Measurements from ENCODE around the gene KAT5. TPM values are rescaled to one million over a fixed set of nuclear protein-coding genes. Genes with fewer than 3 reads are reported as not detected.
A peak's percentile ranks its signal among the peaks of the same experiment; 100 is the strongest.

Gene KAT5
- total and polyA plus RNA-seq, 2 of the 13 experiments (the other 11 are each of a cell fraction or from before 2014, with no cell fraction given): 35.2 to 48.3 TPM

DNA sequence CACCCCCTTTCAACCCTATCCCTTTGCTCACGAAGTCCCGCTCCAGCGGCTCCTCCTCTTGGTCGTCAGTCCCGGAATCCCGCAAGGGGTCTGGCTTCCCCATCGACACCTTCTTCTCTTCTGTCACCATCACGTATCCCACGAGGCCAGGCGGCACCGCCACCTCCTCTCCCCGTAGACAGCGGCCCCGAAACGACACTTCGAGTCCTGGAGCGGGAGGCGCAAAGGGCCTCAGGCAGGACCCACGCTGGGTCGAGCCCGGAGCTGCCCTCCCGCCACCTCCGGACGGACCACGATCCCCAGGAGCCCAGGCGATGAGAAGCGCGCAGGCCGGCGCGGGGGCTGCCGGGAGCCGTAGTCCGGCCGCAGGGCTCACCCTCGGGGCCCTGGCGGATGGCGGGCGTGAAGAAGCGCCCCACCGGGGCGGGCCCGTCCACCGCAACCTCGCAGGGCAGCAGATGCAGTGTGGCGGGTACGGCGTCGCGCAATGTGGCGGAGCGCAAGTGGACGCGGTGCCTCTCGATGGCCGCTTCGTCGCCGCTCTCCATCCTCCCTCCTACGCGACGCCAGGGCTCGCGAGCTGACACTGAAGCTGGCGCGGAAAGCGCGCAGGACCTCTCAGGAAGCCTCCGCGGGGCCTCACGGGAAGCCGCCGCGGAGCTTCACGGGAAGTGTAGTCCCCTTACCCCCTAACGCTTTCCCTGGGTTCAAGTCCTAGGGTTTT lies 8.3 kb downstream of the KAT5 start, which contains the start of gene RNASEH2C (continued):
- no peak; the same call in 1 of the 2 replicates for TF ChIP-seq ZNF782 (CRISPR knock-in tag; IDR thresholded peaks at IDR 0.05; ENCODE audit: borderline replicate concordance)
- TF ChIP-seq PRPF4 (IDR thresholded peaks at IDR 0.05; ENCODE audit: low read depth, low read length, poor library complexity, severe bottlenecking): no peak
- 0 out of 2 replicates have a peak, but pooled peaks have one; percentile 22 for TF ChIP-seq ZKSCAN5 (CRISPR knock-in tag; IDR thresholded peaks at IDR 0.05)
- no peak for TF ChIP-seq ZNF333 (CRISPR knock-in tag; IDR thresholded peaks at IDR 0.05; ENCODE audit: borderline replicate concordance)
- peak; percentile 93 for TF ChIP-seq IRF2 (CRISPR knock-in tag; IDR thresholded peaks at IDR 0.05)
- TF ChIP-seq TBP (CRISPR knock-in tag; IDR thresholded peaks at IDR 0.05): no peak
- TF ChIP-seq SOX5 (CRISPR knock-in tag; IDR thresholded peaks at IDR 0.05; ENCODE audit: borderline replicate concordance): peak; percentile 23; the same call in 1 of the 2 replicates
- peak; percentile 74; the same call in 1 of the 2 replicates for TF ChIP-seq HOXA9 (CRISPR knock-in tag; IDR thresholded peaks at IDR 0.05; ENCODE audit: borderline replicate concordance)
- no peak for TF ChIP-seq PRMT3 (CRISPR knock-in tag; IDR thresholded peaks at IDR 0.05; ENCODE audit: borderline replicate concordance, low read depth)
- no peak for TF ChIP-seq ATM (IDR thresholded peaks at IDR 0.05; ENCODE audit: borderline replicate concordance)
- no peak for TF ChIP-seq CEBPB (IDR thresholded peaks at IDR 0.05; ENCODE audit: borderline replicate concordance, low read depth, low read length)
- no peak for TF ChIP-seq MAF1 (CRISPR knock-in tag; IDR thresholded peaks at IDR 0.05; ENCODE audit: borderline replicate concordance)
- no peak; the same call in 1 of the 2 replicates for TF ChIP-seq ZNF720 (CRISPR knock-in tag; IDR thresholded peaks at IDR 0.05)
- TF ChIP-seq KDM4B (CRISPR knock-in tag; IDR thresholded peaks at IDR 0.05): peak; percentile 69; the same call in 1 of the 2 replicates
- 0 out of 2 replicates have a peak, but pooled peaks have one; percentile 44 for TF ChIP-seq ZNF234 (CRISPR knock-in tag; conservative IDR thresholded peaks at IDR 0.05)
- peak; percentile 57; the same call in 1 of the 2 replicates for TF ChIP-seq ZNF605 (CRISPR knock-in tag; IDR thresholded peaks at IDR 0.05)
- 0 out of 2 replicates have a peak, but pooled peaks have one; percentile 16 for TF ChIP-seq MIXL1 (CRISPR knock-in tag; IDR thresholded peaks at IDR 0.05)
- TF ChIP-seq NONO (IDR thresholded peaks at IDR 0.05): no peak
- TF ChIP-seq NONO (CRISPR knock-in tag; conservative IDR thresholded peaks at IDR 0.05): peak; percentile 79
- peak; percentile 88; the same call in 1 of the 2 replicates for TF ChIP-seq ZNF839 (CRISPR knock-in tag; IDR thresholded peaks at IDR 0.05; ENCODE audit: borderline replicate concordance)
- TF ChIP-seq FOXP1 (IDR thresholded peaks at IDR 0.05): no peak
- TF ChIP-seq FOXP1 (CRISPR knock-in tag; IDR thresholded peaks at IDR 0.05): no peak
- TF ChIP-seq KDM5A (IDR thresholded peaks at IDR 0.05; ENCODE audit: borderline replicate concordance, low read length): peak; percentile 22; the same call in 1 of the 2 replicates
- peak; percentile 70; the same call in 1 of the 2 replicates for TF ChIP-seq REL (CRISPR knock-in tag; conservative IDR thresholded peaks at IDR 0.05)
- peak; percentile 79 for TF ChIP-seq PHF20 (CRISPR knock-in tag; IDR thresholded peaks at IDR 0.05)
- TF ChIP-seq FOXO4 (CRISPR knock-in tag; conservative IDR thresholded peaks at IDR 0.05): 0 out of 2 replicates have a peak, but pooled peaks have one; percentile 76
- no peak for TF ChIP-seq CCAR2 (optimal IDR thresholded peaks at IDR 0.05; ENCODE audit: low read depth, low read length)
- TF ChIP-seq, protein P1, sequence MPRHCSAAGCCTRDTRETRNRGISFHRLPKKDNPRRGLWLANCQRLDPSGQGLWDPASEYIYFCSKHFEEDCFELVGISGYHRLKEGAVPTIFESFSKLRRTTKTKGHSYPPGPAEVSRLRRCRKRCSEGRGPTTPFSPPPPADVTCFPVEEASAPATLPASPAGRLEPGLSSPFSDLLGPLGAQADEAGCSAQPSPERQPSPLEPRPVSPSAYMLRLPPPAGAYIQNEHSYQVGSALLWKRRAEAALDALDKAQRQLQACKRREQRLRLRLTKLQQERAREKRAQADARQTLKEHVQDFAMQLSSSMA (CRISPR knock-in tag; IDR thresholded peaks at IDR 0.05): no peak
- TF ChIP-seq STAG1 (CRISPR knock-in tag; IDR thresholded peaks at IDR 0.05): no peak; the same call in 1 of the 2 replicates
